ENCODE data around the gene TUBB2B. TPM values are rescaled to one million over a fixed set of nuclear protein-coding genes. Genes with fewer than 3 reads are reported as not detected.
"Not testable (repeated sequence)": the region's sequence is repeated elsewhere in the genome, so short reads cannot be mapped to it uniquely, and the experiment has no call there.

TUBB2B gene
- polyA plus RNA-seq, 3 donors: 113 to 157 (median 126) TPM

DNA sequence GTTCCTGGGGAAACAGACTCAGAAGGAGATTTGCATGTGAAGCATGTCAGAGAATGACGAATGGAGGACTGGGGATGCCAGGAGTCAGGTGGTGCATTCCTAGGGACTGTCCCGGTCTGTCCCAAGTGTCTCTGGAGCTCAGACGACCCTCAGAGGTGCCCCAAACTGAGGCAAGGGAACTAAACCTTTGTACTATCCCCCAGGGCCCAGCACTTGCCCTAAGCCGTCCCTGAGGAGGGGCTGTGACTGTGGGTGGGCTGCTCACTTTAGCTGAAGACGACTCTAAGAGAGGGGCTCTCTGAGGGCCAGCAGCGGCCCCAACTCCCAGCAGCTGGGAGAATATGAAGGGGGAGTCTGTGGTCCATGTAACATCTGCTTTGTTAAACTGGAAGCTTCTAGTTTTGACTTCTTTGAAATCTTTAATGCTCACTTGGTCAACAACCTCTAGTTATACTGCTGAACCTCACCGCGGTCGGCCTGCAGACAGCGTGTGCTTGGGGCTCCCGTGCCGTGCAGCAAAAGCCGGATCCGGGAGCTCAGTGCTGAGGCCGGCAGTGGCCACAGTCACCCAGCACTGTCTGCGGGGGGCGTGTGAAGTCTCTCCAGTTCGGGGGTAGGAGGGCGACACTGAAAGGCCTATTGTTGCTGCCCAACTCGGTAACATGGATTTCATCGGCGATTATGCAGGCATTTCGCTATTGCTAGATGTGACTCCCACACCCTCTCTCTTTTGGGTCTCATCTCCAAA, 34.2 kb downstream of the TUBB2B start:
- DNase-seq: no peak

DNA sequence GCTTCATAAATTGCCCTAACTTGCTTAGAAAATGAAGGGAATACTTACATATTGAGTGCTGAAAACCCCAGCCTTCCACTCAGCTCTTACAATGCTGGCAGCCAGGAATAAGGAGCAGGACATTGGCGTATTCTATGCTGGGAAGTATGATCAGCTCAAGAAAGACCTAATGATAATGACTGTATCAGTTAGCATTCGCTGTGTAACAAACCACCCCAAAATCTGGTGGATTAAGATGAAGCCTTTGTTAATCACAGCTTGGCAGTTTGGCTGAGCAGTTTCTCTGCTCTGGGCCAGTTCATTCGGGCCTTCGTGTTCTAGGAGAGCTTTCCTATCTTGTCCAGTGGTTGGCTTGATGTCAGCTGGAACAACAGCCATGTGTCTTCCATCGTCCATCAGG, 36.7 kb downstream of the TUBB2B start:
- DNase-seq: no peak

DNA sequence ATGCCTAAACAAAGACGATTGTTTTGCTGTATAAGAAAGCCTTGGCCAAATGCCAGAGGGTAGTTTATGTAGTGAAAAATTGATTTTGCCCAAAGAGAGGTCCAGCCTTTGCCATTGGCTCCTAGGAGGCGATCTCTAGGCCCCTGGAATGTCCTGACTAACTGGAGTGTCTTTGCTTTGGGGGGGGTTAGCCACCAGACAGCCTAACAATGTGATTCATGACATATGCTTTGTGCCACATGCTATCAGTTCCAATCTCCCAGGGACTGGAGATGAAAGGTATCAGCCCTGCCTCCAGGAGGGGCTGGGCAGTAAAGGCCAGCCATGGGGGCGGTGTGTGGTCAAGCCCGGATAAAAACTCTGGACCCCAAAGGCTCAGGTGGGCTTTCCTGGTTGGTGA, 37.4 kb downstream of the TUBB2B start:
- DNase-seq: no peak

DNA sequence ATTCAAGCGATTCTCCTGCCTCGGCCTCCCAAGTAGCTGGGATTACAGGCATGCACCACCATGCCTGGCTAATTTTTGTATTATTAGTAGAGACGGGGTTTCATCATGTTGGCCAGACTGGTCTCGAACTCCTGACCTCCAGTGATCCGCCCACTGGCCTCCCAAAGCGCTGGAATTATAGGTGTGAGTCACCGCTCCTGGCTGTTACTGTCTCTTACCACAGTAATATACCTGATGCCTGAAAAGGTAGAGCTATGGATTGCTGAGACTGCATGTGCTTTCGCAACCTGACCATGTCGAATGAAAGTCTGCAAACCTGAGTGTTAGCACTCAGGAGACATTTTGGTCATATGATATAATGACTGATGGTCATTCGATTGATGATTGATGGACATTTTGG, 38.3 kb downstream of the TUBB2B start:
- not testable (repeated sequence) for DNase-seq

DNA sequence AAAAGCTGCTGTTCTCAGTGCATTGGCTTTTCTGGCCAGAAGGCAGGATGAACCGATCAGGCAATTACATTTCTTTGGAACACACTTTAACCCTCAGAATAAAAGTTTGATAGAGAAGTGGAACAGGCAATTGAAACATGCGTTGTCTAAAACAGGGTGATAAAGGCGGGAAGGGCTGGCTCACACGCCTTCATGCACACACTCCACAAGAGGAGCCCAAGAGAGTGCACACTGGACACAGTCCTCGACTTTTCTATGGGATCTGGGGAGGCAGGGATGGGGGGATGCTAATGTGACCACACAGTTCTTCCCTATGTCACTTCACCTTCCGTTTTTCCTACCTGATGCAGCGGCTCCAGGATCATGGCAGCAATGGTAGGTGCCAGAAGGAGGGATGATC, 39.2 kb downstream of the TUBB2B start:
- DNase-seq: no peak

DNA sequence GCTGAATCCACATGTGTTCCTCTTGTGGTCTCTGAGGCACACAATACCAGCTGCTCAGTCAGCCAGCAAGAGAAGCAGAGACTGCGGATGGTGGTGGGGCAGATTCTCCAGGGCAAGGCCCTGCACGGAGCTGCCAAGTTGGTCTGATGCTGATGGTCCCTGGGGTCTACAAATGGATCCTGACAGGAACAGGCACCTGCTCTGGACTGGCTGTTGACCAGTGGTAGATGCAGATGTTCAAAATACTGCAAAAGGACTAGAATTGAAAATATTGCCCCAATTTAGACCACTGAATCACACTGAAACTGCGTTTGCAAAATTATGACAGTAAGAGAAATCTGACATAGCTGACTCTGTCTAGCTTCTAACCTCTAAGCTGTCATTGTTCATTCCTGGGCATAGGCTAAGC, 40.5 kb downstream of the TUBB2B start:
- no peak for DNase-seq

DNA sequence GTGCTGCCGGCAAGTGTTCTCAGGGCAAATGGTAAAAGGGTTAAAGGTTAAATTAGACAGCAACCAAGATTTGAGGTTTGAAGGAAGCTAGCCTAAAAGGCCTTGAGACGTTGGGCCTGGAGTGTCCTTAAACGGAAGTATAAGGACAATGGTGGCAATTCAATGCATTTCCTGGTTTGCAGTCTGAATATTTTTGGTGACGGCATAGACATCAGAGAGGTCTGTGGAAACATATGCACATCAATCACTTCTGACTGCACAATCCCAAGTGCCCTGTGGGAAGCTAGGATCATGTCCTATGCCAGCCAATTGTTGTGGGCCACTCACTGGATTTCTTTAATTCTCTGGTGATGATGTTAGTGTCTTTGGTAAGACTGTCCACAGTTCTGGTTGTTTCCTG, 44.4 kb downstream of the TUBB2B start:
- DNase-seq: no peak

DNA sequence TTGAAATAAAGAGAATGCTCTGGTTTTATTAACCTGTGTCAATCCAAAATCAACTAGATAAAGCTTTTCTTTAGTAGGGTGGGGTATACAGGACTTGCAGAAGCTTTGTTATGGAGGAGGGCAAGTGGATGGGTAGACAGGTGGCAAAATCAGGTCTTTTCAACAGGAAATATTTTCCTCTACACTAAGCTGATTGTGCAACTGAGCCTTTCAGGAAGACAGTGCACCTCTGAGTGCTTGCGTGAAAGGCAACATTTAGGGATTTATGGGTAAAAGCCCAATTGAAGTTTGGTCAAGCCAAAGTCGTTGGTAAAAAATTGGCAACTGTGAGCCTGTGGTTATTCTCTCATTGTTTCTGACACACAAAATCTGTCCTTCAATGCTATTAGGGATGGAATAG, 46.3 kb downstream of the TUBB2B start:
- DNase-seq: no peak

DNA sequence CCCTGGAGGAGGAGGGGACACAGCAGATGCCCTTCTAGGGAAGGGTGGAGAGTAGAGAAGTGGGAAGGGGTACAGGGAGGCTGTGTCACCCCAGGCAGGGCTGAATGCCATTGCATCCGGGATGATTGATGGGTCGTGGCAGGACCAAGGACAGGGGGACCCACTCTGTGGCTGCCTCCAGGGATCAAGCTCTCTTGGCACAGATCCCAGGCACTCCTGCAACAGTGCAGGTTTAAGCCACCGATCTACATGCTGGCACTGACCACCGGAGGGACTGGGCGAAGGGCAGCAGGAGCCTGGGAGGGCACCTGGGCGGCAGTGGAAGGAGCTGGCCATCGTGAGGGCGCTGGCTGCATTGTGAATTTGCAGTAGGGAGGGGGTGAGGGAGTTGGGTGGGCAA, 47.5 kb downstream of the TUBB2B start:
- not testable (repeated sequence) for DNase-seq

DNA sequence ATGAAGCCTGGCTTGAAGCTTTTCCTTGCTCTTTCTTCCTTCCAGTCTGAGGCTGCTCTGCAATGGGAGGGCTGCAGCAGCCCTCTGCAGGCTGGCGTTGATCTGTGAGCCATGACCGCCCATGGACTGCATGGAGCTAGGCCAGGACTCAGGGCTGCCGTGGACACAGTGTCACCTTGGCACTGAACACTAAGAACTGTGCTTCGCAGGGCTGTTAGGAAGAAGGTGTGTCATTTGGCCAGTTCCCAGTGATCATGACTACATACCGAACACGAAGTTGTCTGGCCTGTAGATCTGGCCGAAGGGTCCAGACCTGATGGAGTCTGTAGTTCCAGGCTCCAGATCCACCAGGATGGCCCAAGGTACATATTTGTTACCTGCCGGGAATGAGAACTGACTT, 48.8 kb downstream of the TUBB2B start:
- DNase-seq: not testable (repeated sequence)

DNA sequence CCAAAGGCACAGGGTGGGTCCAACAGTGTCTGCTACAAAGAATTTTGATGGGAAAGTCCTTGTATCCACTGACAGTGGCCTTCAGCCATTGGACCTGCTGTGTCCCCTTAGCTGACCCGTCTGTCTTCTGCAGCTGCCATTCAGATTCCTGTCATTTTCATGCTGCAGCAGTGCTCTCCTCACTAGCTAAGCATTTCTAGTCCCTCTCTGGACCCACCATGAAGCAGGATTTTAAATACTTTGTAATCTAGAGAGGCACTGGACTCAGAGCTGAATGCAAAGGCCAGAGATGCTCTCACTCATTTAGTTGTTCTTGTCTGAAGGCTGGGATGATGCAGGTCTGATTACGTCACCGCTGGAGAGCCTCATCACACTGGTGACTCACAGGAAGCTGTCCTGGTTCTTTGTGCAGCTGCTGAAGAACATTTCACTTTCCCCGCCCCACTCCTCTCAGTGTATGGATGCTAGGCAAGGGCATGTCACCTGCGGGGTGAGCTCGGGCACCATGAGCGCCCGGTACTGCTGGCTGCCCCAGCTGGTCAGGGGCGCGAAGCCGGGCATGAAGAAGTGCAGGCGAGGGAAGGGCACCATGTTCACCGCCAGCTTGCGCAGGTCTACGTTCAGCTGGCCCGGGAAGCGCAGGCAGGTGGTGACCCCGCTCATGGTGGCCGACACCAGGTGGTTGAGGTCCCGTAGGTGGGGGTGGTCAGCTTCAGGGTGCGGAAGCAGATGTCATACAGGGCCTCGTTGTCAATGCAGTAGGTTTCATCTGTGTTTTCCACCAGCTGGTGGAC, 50.7 kb downstream of the TUBB2B start:
- no peak for DNase-seq

DNA sequence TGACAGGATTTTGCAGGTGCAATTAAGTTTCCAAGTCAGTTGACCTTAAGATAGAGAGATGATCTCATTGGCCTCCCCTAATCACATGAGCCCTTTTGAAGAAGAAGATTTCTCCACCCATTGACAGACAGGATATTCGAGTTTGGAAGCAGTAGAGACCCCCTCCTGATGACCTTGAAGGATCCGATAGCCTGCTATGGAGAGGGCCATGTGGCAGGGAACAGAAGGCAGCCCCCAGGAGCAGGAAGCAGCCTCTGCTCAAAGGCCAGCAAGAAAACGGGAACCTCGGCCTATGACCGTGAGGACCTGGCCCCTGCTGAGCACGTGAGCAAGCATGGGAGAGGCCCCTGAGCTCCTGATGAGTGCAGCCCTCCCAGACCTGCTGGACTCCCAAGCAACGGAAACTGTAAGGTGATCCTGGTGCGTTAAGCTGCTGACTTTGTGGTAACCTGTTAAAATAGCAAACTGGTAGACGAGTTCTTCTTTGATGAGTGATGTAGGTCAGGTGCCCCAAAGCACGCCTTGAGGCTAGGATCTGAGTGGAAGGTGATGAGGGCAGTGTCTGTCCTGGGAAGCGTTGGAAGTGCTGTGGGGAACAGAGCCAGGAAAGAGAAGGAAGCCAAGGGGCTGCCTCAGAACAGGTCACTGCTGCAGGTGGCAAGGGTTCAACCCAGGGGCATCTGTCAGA, 51.6 kb downstream of the TUBB2B start:
- no peak for DNase-seq

Other genes with a start within 250 kb of the TUBB2B start
- 10 to 100 TPM; 67.2 to 88.7 (median 74.8) TPM for gene NQO2, start 227.8 kb downstream of the TUBB2B start, polyA plus RNA-seq (ENCODE audit: insufficient read length in 3 of 3)
- 10 to 100 TPM; 23.7 to 26.3 (median 25.9) TPM for gene RIPK1, start 159.2 kb downstream of the TUBB2B start, polyA plus RNA-seq (ENCODE audit: insufficient read length in 3 of 3)
- gene BPHL, start 108.9 kb downstream of the TUBB2B start, polyA plus RNA-seq (ENCODE audit: insufficient read length in 3 of 3): 10 to 100 TPM; 54.5 to 75.9 (median 74.9) TPM
- 10 to 100 TPM; 54.5 to 84.7 (median 55.5) TPM for gene TUBB2A, start 70.1 kb downstream of the TUBB2B start, polyA plus RNA-seq (ENCODE audit: insufficient read length in 3 of 3)
- 10 to 100 TPM; 20.2 to 26.1 (median 24.7) TPM for gene PSMG4, start 31.3 kb upstream of the TUBB2B start, polyA plus RNA-seq (ENCODE audit: insufficient read length in 3 of 3)
- gene SLC22A23, start 229.4 kb upstream of the TUBB2B start, polyA plus RNA-seq (ENCODE audit: insufficient read length in 3 of 3): 10 to 100 TPM; 10.7 to 16.3 (median 14.0) TPM